Measurements from ENCODE around the gene SLC45A3.

- TF ChIP-seq CTCF (IDR thresholded peaks at IDR 0.05) (no peak), ZFX (IDR thresholded peaks at IDR 0.05; ENCODE audit: borderline replicate concordance) (no peak)
These were observed 47.6 kb downstream of the SLC45A3 start for GRCh38 chr1:205632669-205633169.
